Neuronal stem cell (in vitro differentiated cells): ENCODE data around the gene TLX2.
A peak's percentile ranks its signal among the peaks of the same experiment; 100 is the strongest.

Experiments
- DNase-seq: peaks from one replicate; pipeline ENCODE4 v3.0.0-alpha.2; 2013; ENCODE audit warnings: low spot score
- H2AFZ ChIP-seq: one replicate; pipeline ENCODE4 v1.6.1; 2013; ENCODE audit warnings: mild to moderate bottlenecking, low read length, inconsistent platforms
- H2AK5ac ChIP-seq: 2 replicates; pipeline ENCODE4 v1.6.1; 2013; ENCODE audit warnings: low read depth, mild to moderate bottlenecking, inconsistent platforms, low read length, moderate library complexity, mixed read lengths
- H2BK120ac ChIP-seq: 2 replicates; pipeline ENCODE4 v1.6.1; 2013; ENCODE audit warnings: low read depth, mild to moderate bottlenecking, inconsistent platforms, low read length, moderate library complexity, mixed read lengths
- H2BK12ac ChIP-seq: one replicate; pipeline ENCODE4 v1.6.1; 2013; ENCODE audit warnings: low read length, inconsistent platforms
- H2BK15ac ChIP-seq: 2 replicates; pipeline ENCODE4 v1.6.1; 2013; ENCODE audit warnings: mild to moderate bottlenecking, low read length, inconsistent platforms, mixed read lengths
- H2BK5ac ChIP-seq: one replicate; pipeline ENCODE4 v1.6.1; 2013; ENCODE audit warnings: inconsistent platforms, mild to moderate bottlenecking, low read length, moderate library complexity
- H3K14ac ChIP-seq: one replicate; pipeline ENCODE4 v1.6.1; 2013; ENCODE audit warnings: low read length, inconsistent platforms
- H3K18ac ChIP-seq: 2 replicates; pipeline ENCODE4 v1.6.1; 2013; ENCODE audit warnings: low read length, inconsistent platforms
- H3K23ac ChIP-seq: 2 replicates; pipeline ENCODE4 v1.6.1; 2013; ENCODE audit warnings: low read depth, mild to moderate bottlenecking, mixed read lengths, low read length, inconsistent platforms; ENCODE audit not compliant: poor library complexity
- H3K27ac ChIP-seq: replicated peaks from 3 replicates; pipeline ENCODE4 v1.5.1; 2013; ENCODE audit warnings: low read length, inconsistent platforms
- H3K27me3 ChIP-seq, 3 experiments: 2 replicates each; pipeline ENCODE4 v1.6.1; 2013; ENCODE audit warnings: low read length in 3 of 3, mild to moderate bottlenecking in 2 of 3, inconsistent platforms in 1 of 3, low read depth in 1 of 3, mixed read lengths in 1 of 3, moderate library complexity in 1 of 3; ENCODE audit not compliant: control insufficient read depth in 3 of 3, insufficient read depth in 3 of 3
- H3K36me3 ChIP-seq, 2 donors: replicated peaks in 1 of 2; 2 replicates each; pipeline ENCODE4 v1.6.1; 2013; ENCODE audit warnings: low read length in 2 of 2; ENCODE audit not compliant: control insufficient read depth in 2 of 2, insufficient read depth in 2 of 2
- H3K4ac ChIP-seq: 2 replicates; pipeline ENCODE4 v1.6.1; 2013; ENCODE audit warnings: inconsistent platforms, mild to moderate bottlenecking, low read length, moderate library complexity
- H3K4me1 ChIP-seq, 2 donors: 1 replicate in 1 of 2; 2 replicates in 1 of 2; pipeline ENCODE4 v1.6.1; 2013; ENCODE audit warnings: low read length in 2 of 2, low read depth in 1 of 2; ENCODE audit not compliant: control insufficient read depth in 2 of 2, insufficient read depth in 1 of 2
- H3K4me2 ChIP-seq: one replicate; pipeline ENCODE4 v1.6.1; 2013; ENCODE audit warnings: mild to moderate bottlenecking, low read length, inconsistent platforms; ENCODE audit not compliant: insufficient read depth, poor library complexity, severe bottlenecking
- H3K4me3 ChIP-seq, 2 donors: 2 replicates each; pipeline ENCODE4 v1.5.1; 2013; ENCODE audit warnings: low read length in 2 of 2, mild to moderate bottlenecking in 2 of 2, inconsistent platforms in 1 of 2, moderate library complexity in 1 of 2
- H3K79me1 ChIP-seq: one replicate; pipeline ENCODE4 v1.6.1; 2013; ENCODE audit warnings: low read depth, mild to moderate bottlenecking, inconsistent platforms, low read length, moderate library complexity
- H3K9ac ChIP-seq: one replicate; pipeline ENCODE4 v1.6.1; 2013; ENCODE audit warnings: mild to moderate bottlenecking, low read depth, low read length, inconsistent platforms; ENCODE audit not compliant: poor library complexity
- H3K9me3 ChIP-seq, 2 donors: replicated peaks in 1 of 2; 2 replicates each; pipeline versions ENCODE3 to v1.6.1; 2013; ENCODE audit warnings: low read length in 2 of 2, mild to moderate bottlenecking in 2 of 2, inconsistent platforms in 1 of 2, low read depth in 1 of 2, mixed read lengths in 1 of 2, moderate library complexity in 1 of 2; ENCODE audit not compliant: control insufficient read depth in 2 of 2, insufficient read depth in 1 of 2
- H4K8ac ChIP-seq: one replicate; pipeline ENCODE4 v1.6.1; 2013; ENCODE audit warnings: low read depth, mild to moderate bottlenecking, inconsistent platforms, low read length, moderate library complexity
- H4K91ac ChIP-seq: one replicate; pipeline ENCODE4 v1.6.1; 2013; ENCODE audit warnings: low read length, low read depth, mild to moderate bottlenecking, inconsistent platforms; ENCODE audit not compliant: poor library complexity
- WGBS, 2 donors: extraction: QIAGEN DNeasy Blood & Tissue Kit; methylation state at CpG; one replicate each; pipeline ENCODE4 v1.1.7; 2013; ENCODE audit warnings: missing lambda C conversion rate in 2 of 2, mixed read lengths in 1 of 2; ENCODE audit not compliant: insufficient read length in 2 of 2, insufficient replicate concordance in 1 of 2; ENCODE audit errors: extremely low coverage in 2 of 2; 5-methylcytosine and 5-hydroxymethylcytosine counted together

The TLX2 gene

DNA sequence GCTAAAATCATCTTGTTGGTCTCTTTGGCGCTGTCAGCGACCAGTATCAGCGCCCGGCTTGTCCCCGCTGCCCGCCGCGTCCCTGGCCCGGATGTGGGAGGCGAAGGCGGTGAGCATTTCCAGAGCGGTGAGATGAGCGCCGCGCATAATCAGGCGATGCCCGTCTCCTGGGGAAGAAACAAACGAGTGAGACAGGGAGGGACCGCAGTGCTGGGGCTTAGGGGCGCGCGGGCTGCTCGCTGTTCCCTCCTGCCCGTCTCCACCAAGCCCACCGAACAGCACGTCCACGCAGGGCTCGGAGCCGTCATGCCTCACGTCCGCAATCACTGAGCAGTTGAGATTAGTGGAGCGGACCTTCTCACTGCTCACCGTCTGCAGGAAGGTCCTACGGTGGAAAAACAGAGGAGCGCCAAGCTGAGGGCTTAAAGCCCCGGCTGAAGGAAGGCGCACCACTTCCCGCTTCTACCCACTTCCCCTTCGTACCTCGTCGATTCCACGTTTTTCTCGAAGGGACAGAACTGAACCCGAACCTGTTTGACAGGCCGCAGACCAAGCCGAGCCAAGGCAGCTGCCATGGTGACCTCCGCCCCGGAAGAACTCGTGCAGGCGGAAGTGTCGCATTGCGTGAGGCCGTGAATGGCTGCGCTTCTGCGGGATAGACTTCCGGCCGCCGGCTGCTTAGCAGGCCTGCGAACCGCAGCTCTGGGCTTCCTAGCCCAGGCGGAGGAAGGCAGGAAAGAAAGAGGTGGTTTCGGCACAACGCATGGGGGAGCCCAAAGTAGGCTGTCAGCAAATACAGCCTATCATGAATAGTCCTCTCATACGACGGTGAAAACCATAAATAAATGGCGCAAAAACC lies 41.9 kb upstream of the TLX2 start, which contains the start of gene MRPL53:
TSS of gene MRPL53 (minus strand) at position 595 of the 859 bp plus-strand sequence. CDS start at position 575, 20 bp downstream.
- Histone ChIP-seq H3K36me3 (peaks cover 20 to 39% of the 10 kb centered on the region in 2 donors), H3K18ac (peak within 1 kb of the TSS; percentile 78), H3K9me3 (no peaks in the 10 kb centered on the region), H3K4me1 (peaks cover 6 to 11% of the 10 kb centered on the region in 2 donors), H3K9ac (peak within 1 kb of the TSS; percentile 91), H2BK5ac (no peak within 1 kb of the TSS), H3K23ac (peak within 1 kb of the TSS; percentile 96), H2BK12ac (no peak within 1 kb of the TSS), H3K79me1 (no peaks in the 10 kb centered on the region), H2BK15ac (no peak within 1 kb of the TSS), H4K91ac (no peak within 1 kb of the TSS), H2AK5ac (peak within 1 kb of the TSS; percentile 23), H3K4me2 (peak within 1 kb of the TSS; percentile 87), H3K14ac (peak within 1 kb of the TSS; percentile 5), H3K27ac (peak within 1 kb of the TSS; percentile 87), H4K8ac (peak within 1 kb of the TSS; percentile 58), H3K27me3 (no peaks in the 10 kb centered on the region), H3K4ac (no peak within 1 kb of the TSS), H2AFZ (peak within 1 kb of the TSS; percentile 83), H3K4me3 (peak within 1 kb of the TSS; percentile 74 to 89), H2BK120ac (peak within 1 kb of the TSS; percentile 42)
- WGBS, 2 donors: no CpG with 5 or more reads among the region's 66 CpGs
- DNase-seq: peak; percentile 89

- Histone ChIP-seq H3K9me3 (no peaks in the 10 kb centered on the region), H3K4me2 (peak overlapping the region; percentile 87), H2AK5ac (no peak overlapping the region), H3K27ac (peak overlapping the region; percentile 87), H3K4me1 (peaks cover 6 to 11% of the 10 kb centered on the region in 2 donors), H3K18ac (peak overlapping the region; percentile 63), H2AFZ (peak overlapping the region; percentile 83), H3K36me3 (peaks cover 24 to 44% of the 10 kb centered on the region in 2 donors), H4K8ac (peak overlapping the region; percentile 58), H3K79me1 (no peaks in the 10 kb centered on the region), H4K91ac (no peak overlapping the region), H3K14ac (no peak overlapping the region), H2BK5ac (no peak overlapping the region), H3K23ac (no peak overlapping the region), H3K27me3 (no peaks in the 10 kb centered on the region), H3K9ac (peak overlapping the region; percentile 81), H3K4ac (no peak overlapping the region), H2BK15ac (no peak overlapping the region), H2BK120ac (no peak overlapping the region), H3K4me3 (peak overlapping the region; percentile 74 to 89), H2BK12ac (no peak overlapping the region)
- DNase-seq: no peak
- WGBS, 2 donors: no CpG with 5 or more reads among the region's 7 CpGs
These were observed 41.3 kb upstream of the TLX2 start for GRCh38 chr2:74472945-74473258.

DNA sequence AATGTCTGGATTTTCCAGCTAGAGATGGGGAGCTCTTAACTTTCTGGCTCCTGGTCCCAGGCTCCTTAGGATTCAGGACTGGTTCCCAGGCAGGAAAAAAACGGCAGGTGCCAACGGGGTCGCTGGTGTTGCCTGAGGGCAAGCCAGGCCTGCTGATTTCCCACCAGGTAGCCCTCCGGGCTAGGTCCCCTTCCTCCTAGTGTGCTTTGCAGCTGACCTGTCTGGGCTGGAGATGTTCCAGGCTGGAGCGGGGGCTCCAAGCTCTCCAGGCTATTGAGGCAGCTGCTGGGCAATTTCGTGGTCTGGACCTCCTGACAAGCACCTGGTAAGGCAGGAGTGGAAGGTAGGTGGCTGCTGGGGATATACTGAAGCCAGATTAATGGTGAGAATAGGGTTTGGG lies 39.8 kb upstream of the TLX2 start:
- H3K9me3 ChIP-seq: no peaks in the 10 kb centered on the region
- DNase-seq: no peak
- H4K91ac ChIP-seq: no peak overlapping the region
- H3K79me1 ChIP-seq: no peaks in the 10 kb centered on the region
- H2AK5ac ChIP-seq: no peak overlapping the region
- no peak overlapping the region for H3K23ac ChIP-seq
- no peak overlapping the region for H3K4me3 ChIP-seq
- H3K4me2 ChIP-seq: no peak overlapping the region
- H2BK15ac ChIP-seq: no peak overlapping the region
- no peak overlapping the region for H4K8ac ChIP-seq
- no peak overlapping the region for H2AFZ ChIP-seq
- no CpG with 5 or more reads among the region's 6 CpGs for WGBS, 2 donors
- H2BK5ac ChIP-seq: no peak overlapping the region
- no peak overlapping the region for H3K18ac ChIP-seq
- peaks cover 6 to 11% of the 10 kb centered on the region in 2 donors for H3K4me1 ChIP-seq
- no peak overlapping the region for H3K9ac ChIP-seq
- H3K14ac ChIP-seq: no peak overlapping the region
- no peak overlapping the region for H2BK120ac ChIP-seq
- no peaks in the 10 kb centered on the region for H3K27me3 ChIP-seq
- H2BK12ac ChIP-seq: no peak overlapping the region
- H3K4ac ChIP-seq: no peak overlapping the region
- peaks cover 24 to 49% of the 10 kb centered on the region in 2 donors for H3K36me3 ChIP-seq
- no peak overlapping the region for H3K27ac ChIP-seq

DNA sequence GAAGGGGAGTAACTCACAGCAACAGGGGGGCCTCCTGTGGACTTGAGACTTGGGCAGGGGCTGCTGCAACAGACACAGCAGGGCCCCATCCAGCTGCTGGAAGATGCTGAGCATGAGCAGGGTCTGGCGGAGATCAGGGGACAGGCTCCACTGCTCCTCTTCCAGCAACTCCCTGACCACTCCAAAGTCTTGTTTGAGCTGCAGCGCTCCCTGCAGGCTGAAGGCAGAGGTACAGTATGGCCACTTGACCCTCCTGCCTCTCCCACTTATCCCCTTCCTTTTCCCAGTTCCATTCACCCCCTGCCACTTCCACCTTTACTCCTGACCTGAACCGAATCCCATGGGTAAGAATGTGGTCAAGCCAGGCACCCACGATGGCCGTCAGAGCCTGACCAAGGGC lies 39.4 kb upstream of the TLX2 start:
- H2BK120ac ChIP-seq: no peak overlapping the region
- no peak overlapping the region for H3K14ac ChIP-seq
- no peak overlapping the region for H3K4me3 ChIP-seq
- H3K27ac ChIP-seq: no peak overlapping the region
- H3K4me2 ChIP-seq: no peak overlapping the region
- H3K27me3 ChIP-seq: no peaks in the 10 kb centered on the region
- no peak overlapping the region for H3K9ac ChIP-seq
- H3K36me3 ChIP-seq: peaks cover 24 to 53% of the 10 kb centered on the region in 2 donors
- H4K91ac ChIP-seq: no peak overlapping the region
- H2BK15ac ChIP-seq: no peak overlapping the region
- H2AFZ ChIP-seq: no peak overlapping the region
- no peak overlapping the region for H2BK5ac ChIP-seq
- H2AK5ac ChIP-seq: no peak overlapping the region
- no peak overlapping the region for H2BK12ac ChIP-seq
- DNase-seq: no peak
- peaks cover 6 to 11% of the 10 kb centered on the region in 2 donors for H3K4me1 ChIP-seq
- no peak overlapping the region for H4K8ac ChIP-seq
- no peak overlapping the region for H3K4ac ChIP-seq
- H3K9me3 ChIP-seq: no peaks in the 10 kb centered on the region
- WGBS, 2 donors: no CpG with 5 or more reads among the region's 5 CpGs
- no peaks in the 10 kb centered on the region for H3K79me1 ChIP-seq
- H3K23ac ChIP-seq: no peak overlapping the region
- no peak overlapping the region for H3K18ac ChIP-seq
